Endothelial cell of umbilical vein (primary cell): Measurements from ENCODE around the gene PGRMC1. TPM values are rescaled to one million over a fixed set of nuclear protein-coding genes. Genes with fewer than 3 reads are reported as not detected.
"Not testable (repeated sequence)": the region's sequence is repeated elsewhere in the genome, so short reads cannot be mapped to it uniquely, and the experiment has no call there.

Experiments used
- BruUV-seq: library from RNA; stranded (reverse); fragments of 400-500 nt; replicated peaks from 2 replicates; lab custom pipeline; 2021; lab: Mats Ljungman, UMichigan
- CTCF ChIA-PET: fragments of 300-600, 350-600 bp; sonication (Branson Sonifier 250); formaldehyde crosslinking; loops from one replicate; lab custom pipeline; 2021; ENCODE audit warnings: antibody characterized with exemption, inconsistent platforms; lab: Charles Lee
- POLR2A ChIA-PET: fragments of 300-600, 350-600 bp; sonication (Branson Sonifier 250); formaldehyde crosslinking; loops from one replicate; lab custom pipeline; 2021; ENCODE audit warnings: antibody characterized with exemption, inconsistent platforms; lab: Charles Lee
- DNase-seq: peaks from one replicate; pipeline ENCODE4 v3.0.0-alpha.2; 2011; ENCODE audit warnings: low read depth, low spot score
- FAIRE-seq: peaks from 2 replicates; lab custom pipeline; 2011; peaks lifted over from hg19 to GRCh38; lab: Jason Lieb, UNC
- H2AFZ ChIP-seq: 2 replicates; pipeline ENCODE4 v1.6.0; 2012; ENCODE audit warnings: low read depth, low read length, control low read depth, inconsistent platforms
- H3K27ac ChIP-seq: 2 replicates; pipeline ENCODE4 v1.5.1; 2011; ENCODE audit warnings: low read depth, mild to moderate bottlenecking, control low read depth, low read length, moderate library complexity; ENCODE audit not compliant: insufficient read depth
- H3K27me3 ChIP-seq, 2 experiments: 2 replicates each; pipeline versions ENCODE4 v1.6.0 to v1.6.1; 2011; ENCODE audit warnings: low read length in 2 of 2, mixed read lengths in 1 of 2; ENCODE audit not compliant: control insufficient read depth in 2 of 2, insufficient read depth in 2 of 2
- H3K36me3 ChIP-seq, 2 experiments: 2 replicates in 1 of 2; 3 replicates in 1 of 2; pipeline ENCODE4 v1.5.1; 2011; ENCODE audit warnings: low read length in 2 of 2, mild to moderate bottlenecking in 1 of 2, moderate library complexity in 1 of 2; ENCODE audit not compliant: control insufficient read depth in 2 of 2, insufficient read depth in 2 of 2; ENCODE audit errors: extremely low read depth in 1 of 2
- H3K4me1 ChIP-seq: 3 replicates; pipeline ENCODE4 v1.5.1; 2011; ENCODE audit warnings: mild to moderate bottlenecking, low read length; ENCODE audit not compliant: control insufficient read depth, insufficient read depth; ENCODE audit errors: extremely low read depth
- H3K4me2 ChIP-seq: 2 replicates; pipeline ENCODE4 v1.6.1; 2011; ENCODE audit warnings: low read length, control low read depth, mixed read lengths; ENCODE audit not compliant: insufficient read depth
- H3K4me3 ChIP-seq, 3 experiments: fragments of 200-600 bp in 1 of 3; sonication (generic), shearing (Covaris generic) in 1 of 3; replicated peaks in 1 of 3; 2 replicates each; pipeline ENCODE4 v1.5.1; 2011 to 2016; ENCODE audit warnings: control low read depth in 3 of 3, low read length in 3 of 3, mild to moderate bottlenecking in 2 of 3, inconsistent platforms in 1 of 3, low read depth in 1 of 3, moderate library complexity in 1 of 3; ENCODE audit not compliant: insufficient read depth in 1 of 3
- H3K79me2 ChIP-seq: 2 replicates; pipeline ENCODE4 v1.6.0; 2012; ENCODE audit warnings: low read length, inconsistent platforms; ENCODE audit not compliant: control insufficient read depth, insufficient read depth
- H3K9ac ChIP-seq: replicated peaks from 2 replicates; pipeline ENCODE3; 2011; ENCODE audit warnings: low read length, control low read depth; ENCODE audit not compliant: insufficient read depth; ENCODE audit errors: extremely low read depth
- H3K9me1 ChIP-seq: replicated peaks from 3 replicates; pipeline ENCODE4 v1.6.0; 2011; ENCODE audit warnings: mild to moderate bottlenecking, low read length; ENCODE audit not compliant: control insufficient read depth, insufficient read depth; ENCODE audit errors: extremely low read depth
- H3K9me3 ChIP-seq: replicated peaks from 2 replicates; pipeline ENCODE4 v1.5.1; 2012; ENCODE audit warnings: low read length, inconsistent platforms; ENCODE audit not compliant: control insufficient read depth, insufficient read depth
- H4K20me1 ChIP-seq: replicated peaks from 2 replicates; pipeline ENCODE3; 2011; ENCODE audit warnings: mild to moderate bottlenecking, low read length; ENCODE audit not compliant: control insufficient read depth, insufficient read depth; ENCODE audit errors: extremely low read depth
- EZH2 ChIP-seq: IDR thresholded peaks from 2 replicates; pipeline ENCODE4 v1.6.1; 2012; ENCODE audit warnings: borderline replicate concordance, low read depth, mild to moderate bottlenecking, moderate library complexity, low read length, inconsistent platforms; ENCODE audit not compliant: severe bottlenecking
- FOS ChIP-seq: IDR thresholded peaks from 2 replicates; pipeline ENCODE4 v1.6.1; 2011; ENCODE audit warnings: mild to moderate bottlenecking, low read length, moderate library complexity, borderline replicate concordance; ENCODE audit not compliant: insufficient read depth
- GATA2 ChIP-seq: IDR thresholded peaks from 2 replicates; pipeline ENCODE4 v1.7.0; 2011; ENCODE audit warnings: low read depth, mild to moderate bottlenecking, moderate library complexity, mixed read lengths, low read length; ENCODE audit not compliant: insufficient read length, insufficient read depth
- MAX ChIP-seq: IDR thresholded peaks from 2 replicates; pipeline ENCODE4 v1.6.1; 2011; ENCODE audit not compliant: insufficient read depth, insufficient read length
- POLR2A ChIP-seq: IDR thresholded peaks from 2 replicates; pipeline ENCODE4 v1.6.1; 2012; ENCODE audit warnings: low read depth, mild to moderate bottlenecking, control low read depth, low read length
- dilution Hi-C: fragments of 300-500 bp; cut with MboI; formaldehyde crosslinking; loops from one replicate; pipeline ENCODE4 v1.15.0; 2019; ENCODE audit warnings: low sequenced_read_pairs; ENCODE audit not compliant: extremely low pct_ligation_motif_present
- intact Hi-C: fragments of 100-400 bp; cut with micrococcal nuclease; formaldehyde crosslinking; loops from one replicate; pipeline ENCODE4 v1.10.0; 2022
- polyA plus RNA-seq, 4 experiments: library from polyadenylated mRNA; depleted of rRNA in 3 of 4; stranded (reverse) in 3 of 4; unstranded in 1 of 4; fragments of >200 nt; gene quantifications; 2 replicates each; pipeline versions ENCODE4 v1.2.1 to v1.2.3, GENCODE V29; 2011 to 2012; ENCODE audit warnings: missing spikeins in 1 of 4
- total RNA-seq: library from RNA; stranded (reverse); gene quantifications from 2 replicates; pipeline ENCODE4 v1.2.3, GENCODE V29; 2021
- TF ChIP-seq, protein P1 (sequence below), 2 donors: IDR thresholded peaks; 1 replicate in 1 of 2; 2 replicates in 1 of 2; pipeline ENCODE4 v1.5.1; 2011; ENCODE audit warnings: low read length in 2 of 2, mild to moderate bottlenecking in 2 of 2, moderate library complexity in 2 of 2, control low read depth in 1 of 2, inconsistent platforms in 1 of 2, low read depth in 1 of 2; ENCODE audit not compliant: insufficient read depth in 1 of 2; ENCODE audit errors: extremely low read depth in 1 of 2

Gene PGRMC1
- total and polyA plus RNA-seq, 2 donors (not counting 3 experiments of a cell fraction or from before 2014, with no cell fraction given): 37.4 to 61.8 TPM

DNA sequence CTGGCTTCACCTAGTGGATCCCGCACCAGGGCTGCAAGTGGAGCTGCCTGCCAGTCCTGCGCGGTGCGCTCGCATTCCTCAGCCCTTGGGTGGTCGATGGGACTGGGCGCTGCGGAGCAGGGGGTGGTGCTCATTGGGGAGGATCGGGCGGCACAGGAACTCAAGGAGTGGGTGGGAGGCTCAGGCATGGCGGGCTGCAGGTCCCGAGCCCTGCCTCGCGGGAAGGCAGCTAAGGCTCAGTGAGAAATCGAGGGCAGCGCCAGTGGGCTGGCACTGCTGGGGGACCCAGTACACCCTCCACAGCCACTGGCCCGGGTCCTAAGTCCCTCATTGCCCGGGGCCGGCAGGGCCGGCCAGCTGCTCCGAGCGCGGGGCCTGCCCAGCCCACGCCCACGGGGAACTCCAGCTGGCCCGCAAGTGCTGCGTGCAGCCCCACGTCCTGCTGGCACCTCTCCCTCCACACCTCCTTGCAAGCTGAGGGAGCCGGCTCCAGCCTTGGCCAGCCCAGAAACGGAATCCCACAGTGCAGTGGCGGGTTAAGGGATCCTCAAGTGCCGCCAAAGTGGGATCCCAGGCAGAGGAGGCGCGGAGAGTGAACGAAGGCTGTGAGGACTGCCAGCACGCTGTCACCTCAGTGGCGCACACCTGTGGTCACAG lies 27.6 kb upstream of the PGRMC1 start:
- FAIRE-seq: no peak
- intact Hi-C loops (no loop called here), dilution Hi-C loops (no loop called here)
- DNase-seq: no peak
- H3K79me2 ChIP-seq: no peaks in the 10 kb centered on the region
- POLR2A ChIA-PET: no interaction called here
- H3K36me3 ChIP-seq: no peaks in the 10 kb centered on the region
- no peak overlapping the region for H3K27ac ChIP-seq
- no peaks in the 10 kb centered on the region for H3K9me1 ChIP-seq
- no peak overlapping the region for H2AFZ ChIP-seq
- H3K9ac ChIP-seq: no peak overlapping the region
- BruUV-seq: no TSS peak
- no peak overlapping the region for H3K4me2 ChIP-seq
- no peaks in the 10 kb centered on the region for H4K20me1 ChIP-seq
- CTCF ChIA-PET: no interaction called here
- no peaks in the 10 kb centered on the region for H3K4me1 ChIP-seq
- TF ChIP-seq FOS: no peak
- no peak for TF ChIP-seq GATA2
- TF ChIP-seq, protein P1, sequence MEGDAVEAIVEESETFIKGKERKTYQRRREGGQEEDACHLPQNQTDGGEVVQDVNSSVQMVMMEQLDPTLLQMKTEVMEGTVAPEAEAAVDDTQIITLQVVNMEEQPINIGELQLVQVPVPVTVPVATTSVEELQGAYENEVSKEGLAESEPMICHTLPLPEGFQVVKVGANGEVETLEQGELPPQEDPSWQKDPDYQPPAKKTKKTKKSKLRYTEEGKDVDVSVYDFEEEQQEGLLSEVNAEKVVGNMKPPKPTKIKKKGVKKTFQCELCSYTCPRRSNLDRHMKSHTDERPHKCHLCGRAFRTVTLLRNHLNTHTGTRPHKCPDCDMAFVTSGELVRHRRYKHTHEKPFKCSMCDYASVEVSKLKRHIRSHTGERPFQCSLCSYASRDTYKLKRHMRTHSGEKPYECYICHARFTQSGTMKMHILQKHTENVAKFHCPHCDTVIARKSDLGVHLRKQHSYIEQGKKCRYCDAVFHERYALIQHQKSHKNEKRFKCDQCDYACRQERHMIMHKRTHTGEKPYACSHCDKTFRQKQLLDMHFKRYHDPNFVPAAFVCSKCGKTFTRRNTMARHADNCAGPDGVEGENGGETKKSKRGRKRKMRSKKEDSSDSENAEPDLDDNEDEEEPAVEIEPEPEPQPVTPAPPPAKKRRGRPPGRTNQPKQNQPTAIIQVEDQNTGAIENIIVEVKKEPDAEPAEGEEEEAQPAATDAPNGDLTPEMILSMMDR (IDR thresholded peaks at IDR 0.05; ENCODE audit: extremely low read depth in 1 of 2, insufficient read depth in 1 of 2, low read depth in 1 of 2, low read length in 2 of 2): no peak
- no peak for TF ChIP-seq POLR2A
- no peak for TF ChIP-seq MAX
- TF ChIP-seq EZH2: no peak
- H3K9me3 ChIP-seq: no peaks in the 10 kb centered on the region
- H3K27me3 ChIP-seq: no peaks in the 10 kb centered on the region
- H3K4me3 ChIP-seq: no peak overlapping the region

DNA sequence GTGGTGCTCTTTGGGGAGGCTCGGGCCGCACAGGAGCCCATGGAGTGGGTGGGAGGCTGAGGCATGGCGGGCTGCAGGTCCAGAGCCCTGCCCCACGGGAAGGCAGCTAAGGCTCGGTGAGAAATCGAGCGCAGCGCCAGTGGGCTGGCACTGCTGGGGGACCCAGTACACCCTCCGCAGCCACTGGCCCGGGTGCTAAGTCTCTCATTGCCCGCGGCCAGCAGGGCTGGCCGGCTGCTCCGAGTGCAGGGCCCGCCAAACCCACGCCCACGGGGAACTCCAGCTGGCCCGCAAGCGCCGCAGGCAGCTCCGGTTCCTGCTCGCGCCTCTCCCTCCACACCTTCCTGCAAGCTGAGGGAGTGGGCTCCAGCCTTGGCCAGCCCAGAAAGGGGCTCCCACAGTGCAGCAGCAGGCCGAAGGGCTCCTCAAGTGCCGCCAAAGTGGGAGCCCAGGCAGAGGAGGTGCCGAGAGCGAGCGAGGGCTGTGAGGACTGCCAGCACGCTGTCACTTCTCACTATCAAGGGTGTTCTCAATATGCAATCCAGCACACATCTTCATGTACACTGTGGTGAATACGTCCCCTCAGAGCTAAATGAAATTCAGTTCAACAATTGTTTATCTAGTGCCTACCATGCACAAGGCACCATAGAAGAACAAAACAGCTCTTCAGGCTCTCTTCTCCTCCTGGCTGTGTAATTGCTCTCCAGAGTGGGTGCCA lies 25.0 kb upstream of the PGRMC1 start:
- H3K9ac ChIP-seq, POLR2A ChIA-PET, H2AFZ ChIP-seq, FAIRE-seq, H3K4me1 ChIP-seq, H3K27me3 ChIP-seq, H3K4me2 ChIP-seq, dilution Hi-C loops, H4K20me1 ChIP-seq, H3K27ac ChIP-seq, H3K9me3 ChIP-seq, DNase-seq, H3K9me1 ChIP-seq, H3K79me2 ChIP-seq, intact Hi-C loops, H3K36me3 ChIP-seq, BruUV-seq, H3K4me3 ChIP-seq: not testable (repeated sequence)
- CTCF ChIA-PET: interaction anchor here (0.6 kb wide), 1 partner anchor 51 kb away, joined by 4 read pairs; no protein-coding TSS in a partner anchor
